ENCODE data around the gene NOD1. TPM values are rescaled to one million over a fixed set of nuclear protein-coding genes. Genes with fewer than 3 reads are reported as not detected.

Gene NOD1, protein sequence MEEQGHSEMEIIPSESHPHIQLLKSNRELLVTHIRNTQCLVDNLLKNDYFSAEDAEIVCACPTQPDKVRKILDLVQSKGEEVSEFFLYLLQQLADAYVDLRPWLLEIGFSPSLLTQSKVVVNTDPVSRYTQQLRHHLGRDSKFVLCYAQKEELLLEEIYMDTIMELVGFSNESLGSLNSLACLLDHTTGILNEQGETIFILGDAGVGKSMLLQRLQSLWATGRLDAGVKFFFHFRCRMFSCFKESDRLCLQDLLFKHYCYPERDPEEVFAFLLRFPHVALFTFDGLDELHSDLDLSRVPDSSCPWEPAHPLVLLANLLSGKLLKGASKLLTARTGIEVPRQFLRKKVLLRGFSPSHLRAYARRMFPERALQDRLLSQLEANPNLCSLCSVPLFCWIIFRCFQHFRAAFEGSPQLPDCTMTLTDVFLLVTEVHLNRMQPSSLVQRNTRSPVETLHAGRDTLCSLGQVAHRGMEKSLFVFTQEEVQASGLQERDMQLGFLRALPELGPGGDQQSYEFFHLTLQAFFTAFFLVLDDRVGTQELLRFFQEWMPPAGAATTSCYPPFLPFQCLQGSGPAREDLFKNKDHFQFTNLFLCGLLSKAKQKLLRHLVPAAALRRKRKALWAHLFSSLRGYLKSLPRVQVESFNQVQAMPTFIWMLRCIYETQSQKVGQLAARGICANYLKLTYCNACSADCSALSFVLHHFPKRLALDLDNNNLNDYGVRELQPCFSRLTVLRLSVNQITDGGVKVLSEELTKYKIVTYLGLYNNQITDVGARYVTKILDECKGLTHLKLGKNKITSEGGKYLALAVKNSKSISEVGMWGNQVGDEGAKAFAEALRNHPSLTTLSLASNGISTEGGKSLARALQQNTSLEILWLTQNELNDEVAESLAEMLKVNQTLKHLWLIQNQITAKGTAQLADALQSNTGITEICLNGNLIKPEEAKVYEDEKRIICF
- total RNA-seq (2021; fragmentation: NEBNext Ultra II Directional; extraction: Animal tissue kit (Norgen Biotek cat#: 25700)) (6.0 and 6.5 TPM in 2 replicates), polyA plus RNA-seq (2011; rRNA removed) (3.8 and 4.1 TPM in 2 replicates), polyA minus RNA-seq (2011; rRNA and poly(A)+ RNA removed) (5.6 and 5.9 TPM in 2 replicates)
- 4.0 TPM for polyA plus RNA-seq (2011; cell fraction: cytosol; rRNA removed)
- 8.3 TPM for polyA plus RNA-seq (2011; cell fraction: nucleus; rRNA removed)
- polyA plus RNA-seq (2012, experiment 1 of 2) = 3.9 to 4.6 TPM (median 4.1 TPM) in 4 replicates
- polyA plus RNA-seq (2012, experiment 2 of 2) = 3.0 TPM
- 4.5 TPM for polyA plus RNA-seq (2013, experiment 1 of 2)
- 4.3 TPM for polyA plus RNA-seq (2013, experiment 2 of 2)
- 4.0 TPM for polyA minus RNA-seq (2011; cell fraction: cytosol; rRNA and poly(A)+ RNA removed)
- polyA minus RNA-seq (2011; cell fraction: nucleus; rRNA and poly(A)+ RNA removed) = 10.1 TPM
- long read RNA-seq, experiment 1, partial matches to known transcripts = 2 of 5 reads
- long read RNA-seq, experiment 1, other reads (novel, unspliced or antisense) = 2 of 5 reads
- long read RNA-seq, experiment 2, partial matches to known transcripts = 0 of 4 reads
- long read RNA-seq, experiment 2, other reads (novel, unspliced or antisense) = 3 of 4 reads

DNA sequence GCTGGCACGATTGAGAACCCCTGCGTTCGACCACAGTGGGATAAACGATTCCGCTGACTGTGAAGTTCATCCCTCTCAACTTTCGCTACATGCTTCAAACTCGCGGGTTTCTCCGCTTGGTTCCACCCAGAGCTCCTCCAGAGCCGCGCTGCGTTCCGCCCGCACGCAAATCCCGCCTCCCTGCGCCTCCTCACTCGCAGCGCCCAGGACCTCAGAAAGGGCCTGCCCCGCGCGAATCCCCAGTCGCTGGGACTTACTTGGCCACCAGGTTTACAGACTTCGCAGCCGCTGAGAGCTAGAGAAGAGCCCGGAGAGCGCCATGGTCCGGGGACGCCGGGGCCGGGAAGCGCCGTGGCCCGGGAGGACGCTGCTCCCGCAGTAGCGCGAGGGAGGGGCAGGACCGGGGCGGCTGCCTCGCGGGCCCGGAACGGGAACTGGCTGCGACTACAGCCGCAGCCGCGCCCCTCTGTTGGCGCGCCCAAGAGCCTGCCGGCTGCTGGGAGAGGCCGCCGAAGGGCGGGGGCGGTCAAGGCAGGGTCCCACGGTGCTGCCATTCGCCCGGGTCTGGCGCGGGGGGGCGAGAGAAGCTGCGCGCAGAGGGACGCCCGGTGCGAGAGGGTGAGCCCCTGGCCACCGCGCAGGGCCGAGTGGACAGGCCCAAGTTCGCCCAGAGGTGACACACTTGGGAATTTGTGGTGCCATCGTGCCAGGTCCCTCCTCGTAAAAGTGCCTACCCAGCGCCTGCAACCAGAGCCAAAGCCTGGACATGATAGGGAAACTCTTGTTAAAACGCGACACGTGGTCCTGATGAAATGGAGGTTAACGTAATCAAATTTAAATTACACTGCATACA is at the start of gene NOD1:
Gene NOD1, minus strand, starts transcription at position 436 of the 853 bp plus-strand sequence. CDS start 21,863 bp downstream, outside the sequence.
- no peaks in the 10 kb centered on the region for H3K79me2 ChIP-seq (ENCODE audit: control insufficient read depth in 1 of 2, insufficient read depth in 2 of 2, low read length in 2 of 2)
- DNase-seq (ENCODE audit: low read depth in 1 of 2, low spot score in 2 of 2) = peak; percentile 10 to 81
- no peak for FAIRE-seq
- H4K5ac ChIP-seq (ENCODE audit: insufficient read length, low read depth, low read length) = no peak within 1 kb of the TSS
- peak within 1 kb of the TSS; percentile 49 for H4K91ac ChIP-seq (replicated peaks; ENCODE audit: insufficient read length, low read length)
- peak within 1 kb of the TSS; percentile 65 to 81 (median 70) for H3K9ac ChIP-seq (replicated peaks in 1 of 4; ENCODE audit: extremely low read depth in 1 of 4, low read depth in 3 of 4, low read length in 3 of 4)
- peak within 1 kb of the TSS; percentile 81 for H4K8ac ChIP-seq (ENCODE audit: extremely low read depth, insufficient read depth, low read length)
- ChIA-PET CTCF (ENCODE audit: partially characterized antibody) (interaction anchor here (0.6 to 1.9 kb wide), 13 partner anchors 10 to 314 kb away, joined by 3 to 9 read pairs (median 3); no protein-coding TSS in a partner anchor), POLR2A (ENCODE audit: partially characterized antibody) (interaction anchor here (0.6 to 2.5 kb wide), 14 partner anchors 9 to 117 kb away, joined by 3 to 11 read pairs (median 3); no protein-coding TSS in a partner anchor)
- H3K27me3 ChIP-seq (replicated peaks in 1 of 4; ENCODE audit: control insufficient read depth in 3 of 4, extremely low read depth in 1 of 4, insufficient read depth in 3 of 4, low read length in 3 of 4) = peaks cover 0 to 7% (median 3%) of the 10 kb centered on the region in 4 experiments; a peak in 4 of 7 replicates
- no peak within 1 kb of the TSS for H3K23ac ChIP-seq (ENCODE audit: insufficient read length)
- H3K56ac ChIP-seq (replicated peaks; ENCODE audit: insufficient read length, low read depth, low read length) = no peak within 1 kb of the TSS
- H2BK15ac ChIP-seq (ENCODE audit: low read length) = no peak within 1 kb of the TSS; the same call in 1 of the 2 replicates
- H3K9me3 ChIP-seq (ENCODE audit: insufficient read depth in 2 of 2, low read depth in 1 of 2, low read length in 1 of 2) = no peaks in the 10 kb centered on the region
- no peak within 1 kb of the TSS for H3K14ac ChIP-seq (ENCODE audit: insufficient read length)
- peak within 1 kb of the TSS; percentile 75; the same call in 1 of the 2 replicates for H2BK12ac ChIP-seq (ENCODE audit: low read depth, low read length)
- H3K79me1 ChIP-seq (ENCODE audit: low read depth, low read length) = no peaks in the 10 kb centered on the region; the same call in 1 of the 2 replicates
- H3K4ac ChIP-seq (replicated peaks; ENCODE audit: insufficient read length, low read depth, low read length) = no peak within 1 kb of the TSS
- H2AK5ac ChIP-seq (ENCODE audit: low read depth, low read length) = no peak within 1 kb of the TSS
- peak within 1 kb of the TSS; percentile 82 to 96 for H3K4me2 ChIP-seq (ENCODE audit: insufficient read depth in 1 of 2, low read depth in 2 of 2, low read length in 2 of 2)
- WGBS, 2 experiments (ENCODE audit: extremely low coverage in 1 of 2, insufficient coverage in 1 of 2, insufficient read length in 1 of 2, insufficient replicate concordance in 2 of 2, low coverage in 1 of 2, low lambda C conversion rate in 2 of 2, missing lambda C conversion rate in 1 of 2) = 4% methylated on average over 70 of the region's 77 CpGs; no CpG with 5 or more reads in 1 of the 2 experiments
- H3K18ac ChIP-seq (ENCODE audit: extremely low read depth, low read length) = peak within 1 kb of the TSS; percentile 88
- peaks cover 11% of the 10 kb centered on the region; the same call in 1 of the 2 replicates for H3K23me2 ChIP-seq (ENCODE audit: low read depth, low read length)
- H2BK120ac ChIP-seq (replicated peaks; ENCODE audit: low read depth, low read length) = peak within 1 kb of the TSS; percentile 58
- H4K20me1 ChIP-seq (replicated peaks in 1 of 2; ENCODE audit: control insufficient read depth in 1 of 2, insufficient read depth in 2 of 2, low read length in 2 of 2) = no peaks in the 10 kb centered on the region
- no peak within 1 kb of the TSS; the same call in 1 of the 2 replicates for H2BK5ac ChIP-seq (ENCODE audit: low read depth, low read length)
- H3K27ac ChIP-seq (ENCODE audit: low read depth, low read length) = no peak within 1 kb of the TSS
- peak within 1 kb of the TSS; percentile 74 for H2AFZ ChIP-seq (ENCODE audit: low read length)
- H3K4me3 ChIP-seq (ENCODE audit: extremely low read depth in 1 of 4, insufficient read depth in 2 of 4, low read depth in 3 of 4, low read length in 4 of 4) = peak within 1 kb of the TSS; percentile 57 to 83 (median 59)
- no peak within 1 kb of the TSS for H2BK20ac ChIP-seq (ENCODE audit: low read length)
- H3K4me1 ChIP-seq (replicated peaks in 1 of 4; ENCODE audit: control insufficient read depth in 3 of 4, insufficient read depth in 4 of 4, low read length in 3 of 4) = peaks cover 2 to 5% (median 4%) of the 10 kb centered on the region in 4 experiments; a peak in 4 of 7 replicates
- H3K36me3 ChIP-seq (ENCODE audit: control insufficient read depth in 2 of 4, insufficient read depth in 4 of 4, low read length in 3 of 4) = no peaks in the 10 kb centered on the region
- TF ChIP-seq NANOG (IDR thresholded peaks at IDR 0.05; ENCODE audit: insufficient read depth, low read depth, low read length, poor library complexity, severe bottlenecking) = no peak
- no peak for TF ChIP-seq SIX5 (IDR thresholded peaks at IDR 0.05; ENCODE audit: low read depth, low read length)
- no peak for TF ChIP-seq CEBPB (IDR thresholded peaks at IDR 0.05; ENCODE audit: low read depth, low read length)
- peak; percentile 92 for TF ChIP-seq KDM4A (IDR thresholded peaks at IDR 0.05; ENCODE audit: low read depth, low read length, severe bottlenecking)

Data from H1 (cell line).